ENCODE measurements around the gene CFAP119.
A peak's percentile ranks its signal among the peaks of the same experiment; 100 is the strongest.

The CFAP119 gene

DNA sequence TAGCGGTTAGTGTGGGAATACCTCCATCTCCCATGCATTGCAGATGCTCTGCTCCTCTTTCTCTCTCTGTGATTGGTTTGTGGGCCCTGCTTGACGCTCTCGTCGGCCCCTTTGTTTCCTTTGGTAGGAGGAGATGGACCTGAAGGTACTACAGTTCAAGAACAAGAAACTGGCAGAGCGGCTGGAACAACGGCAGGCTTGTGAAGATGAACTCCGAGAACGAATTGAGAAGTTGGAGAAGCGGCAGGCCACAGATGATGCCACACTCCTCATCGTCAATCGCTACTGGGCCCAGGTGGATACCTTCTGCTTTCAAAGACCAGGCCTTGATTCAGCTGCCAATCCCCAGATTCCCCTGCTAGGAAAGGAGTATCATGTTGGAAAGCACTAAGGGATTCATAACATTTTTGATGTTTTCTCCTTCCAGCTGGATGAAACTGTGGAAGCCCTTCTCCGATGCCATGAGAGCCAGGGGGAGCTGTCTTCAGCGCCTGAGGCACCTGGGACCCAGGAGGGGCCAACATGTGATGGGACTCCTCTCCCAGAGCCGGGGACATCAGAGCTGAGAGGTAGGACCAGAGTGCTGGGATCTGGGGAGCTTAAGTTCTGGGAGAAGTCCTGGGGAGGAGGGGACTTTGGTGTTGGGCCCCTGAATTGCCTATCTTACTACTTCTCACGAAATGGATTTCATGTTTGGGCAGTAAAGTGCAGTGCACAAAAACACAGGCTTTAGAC is 1.3 kb upstream of the CFAP119 start:
- no peak for DNase-seq (ENCODE audit: low read depth in 4 of 4, low spot score in 1 of 4)

DNA sequence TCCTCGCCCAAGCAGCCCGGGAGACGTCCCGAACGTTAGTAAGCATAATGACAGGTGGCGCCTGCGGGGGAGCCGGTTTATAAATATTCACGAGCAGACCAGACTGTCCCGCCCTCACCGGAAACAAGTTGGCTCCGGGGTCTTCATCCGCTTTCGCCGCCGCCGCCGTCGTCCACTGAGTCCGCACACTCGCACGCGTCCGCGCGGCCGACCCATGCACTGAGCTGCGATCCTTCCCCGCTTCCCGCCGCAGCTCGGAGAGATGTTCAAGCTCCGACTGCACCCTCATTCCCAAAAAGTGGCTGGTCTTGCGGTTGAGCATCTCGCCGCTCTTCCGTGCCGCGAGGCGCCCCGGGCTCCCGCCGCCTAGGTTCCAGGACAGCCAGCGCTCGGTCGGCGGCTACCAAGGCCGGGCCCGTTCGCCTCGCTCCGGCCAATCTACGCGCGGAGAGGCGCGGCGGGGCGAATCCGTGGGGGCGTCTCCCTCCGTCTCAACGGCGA is 385 bp downstream of the CFAP119 start:
- DNase-seq (ENCODE audit: low read depth in 4 of 4, low spot score in 1 of 4), result peak in 2 of 4 experiments; percentile 16 to 37

GRCh38 chr16:30760577-30761426 is 1.1 kb downstream of the CFAP119 start:
- no peak for DNase-seq (ENCODE audit: low read depth in 4 of 4, low spot score in 1 of 4)

- DNase-seq (ENCODE audit: low read depth in 4 of 4, low spot score in 1 of 4), result no peak
Measured at GRCh38 chr16:30760001-30760559, 1.8 kb downstream of the CFAP119 start.

DNA sequence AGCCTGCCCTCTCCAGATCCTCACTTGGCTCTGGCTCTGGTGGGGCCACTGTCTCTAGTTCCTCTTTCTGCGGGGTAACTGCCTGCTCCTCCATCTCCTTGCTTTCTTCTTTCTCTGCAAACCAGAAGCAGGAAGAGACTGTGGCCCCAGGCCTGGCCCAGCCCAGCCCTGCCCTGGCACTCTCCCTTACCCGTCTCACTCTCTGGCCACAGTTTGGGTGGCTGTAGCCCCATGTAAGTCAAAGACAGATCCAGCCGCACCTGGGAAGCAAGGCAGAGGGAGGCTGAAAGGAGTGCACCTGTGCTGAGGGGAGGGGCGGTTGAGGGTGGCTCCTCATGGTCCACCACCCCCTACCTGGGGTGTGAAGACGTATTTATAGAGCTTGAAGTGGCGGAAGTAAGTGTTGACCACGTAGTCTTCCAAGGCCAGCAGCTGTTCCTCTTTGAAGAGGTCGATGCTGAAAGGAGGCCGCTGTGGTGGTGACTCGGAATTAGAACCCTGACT is 2.8 kb downstream of the CFAP119 start:
- DNase-seq (ENCODE audit: low read depth in 4 of 4, low spot score in 1 of 4), result no peak

DNA sequence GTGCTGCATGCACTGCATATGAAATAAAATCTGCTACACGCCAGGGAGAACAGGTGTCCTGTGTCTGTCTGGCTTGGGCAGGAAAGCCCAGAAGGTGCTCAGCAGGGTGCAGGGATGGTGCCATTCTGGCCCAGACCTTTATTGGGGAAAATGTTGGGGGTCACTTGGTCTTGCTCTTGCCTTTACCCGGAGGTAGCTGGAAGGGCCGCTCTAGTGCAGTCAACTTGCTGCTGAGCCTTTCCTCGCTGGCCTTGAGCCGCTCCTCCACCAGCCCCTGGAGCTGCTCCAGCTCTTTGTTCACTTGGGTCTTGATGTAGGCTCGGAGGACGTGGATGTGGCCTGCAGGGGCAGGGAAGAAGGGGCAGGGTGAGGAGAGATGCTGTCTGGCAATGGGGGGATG is 4.5 kb downstream of the CFAP119 start:
- no peak for DNase-seq (ENCODE audit: low read depth in 4 of 4, low spot score in 1 of 4)

DNA sequence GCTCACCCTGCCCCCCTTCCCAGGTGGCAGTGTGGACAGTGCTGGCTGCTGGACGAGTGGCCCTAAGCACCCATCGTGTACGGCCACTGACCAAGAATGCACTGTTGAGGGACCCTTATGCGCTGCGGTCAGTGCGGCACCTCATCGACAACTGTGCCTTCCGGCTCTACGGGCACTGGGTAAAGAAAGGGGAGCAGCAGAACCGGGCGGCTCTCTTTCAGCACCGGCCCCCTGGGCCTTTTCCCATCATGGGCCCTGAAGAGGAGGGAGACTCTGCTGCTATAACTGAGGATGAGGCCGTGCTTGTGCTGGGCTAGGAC is 5.1 kb downstream of the CFAP119 start:
- DNase-seq (ENCODE audit: low read depth in 4 of 4, low spot score in 1 of 4), result no peak

GRCh38 chr16:30755955-30756780 is 5.7 kb downstream of the CFAP119 start:
- no peak for DNase-seq (ENCODE audit: low read depth in 4 of 4, low spot score in 1 of 4)

GRCh38 chr16:30753596-30753995 is 8.3 kb downstream of the CFAP119 start:
- no peak for DNase-seq (ENCODE audit: low read depth in 4 of 4, low spot score in 1 of 4)

GRCh38 chr16:30750876-30751465 is 10.9 kb downstream of the CFAP119 start:
- DNase-seq (ENCODE audit: low read depth in 4 of 4, low spot score in 1 of 4), result no peak

- no peak for DNase-seq (ENCODE audit: low read depth in 4 of 4, low spot score in 1 of 4)
Measured at GRCh38 chr16:30750201-30750600, 11.7 kb downstream of the CFAP119 start.

DNA sequence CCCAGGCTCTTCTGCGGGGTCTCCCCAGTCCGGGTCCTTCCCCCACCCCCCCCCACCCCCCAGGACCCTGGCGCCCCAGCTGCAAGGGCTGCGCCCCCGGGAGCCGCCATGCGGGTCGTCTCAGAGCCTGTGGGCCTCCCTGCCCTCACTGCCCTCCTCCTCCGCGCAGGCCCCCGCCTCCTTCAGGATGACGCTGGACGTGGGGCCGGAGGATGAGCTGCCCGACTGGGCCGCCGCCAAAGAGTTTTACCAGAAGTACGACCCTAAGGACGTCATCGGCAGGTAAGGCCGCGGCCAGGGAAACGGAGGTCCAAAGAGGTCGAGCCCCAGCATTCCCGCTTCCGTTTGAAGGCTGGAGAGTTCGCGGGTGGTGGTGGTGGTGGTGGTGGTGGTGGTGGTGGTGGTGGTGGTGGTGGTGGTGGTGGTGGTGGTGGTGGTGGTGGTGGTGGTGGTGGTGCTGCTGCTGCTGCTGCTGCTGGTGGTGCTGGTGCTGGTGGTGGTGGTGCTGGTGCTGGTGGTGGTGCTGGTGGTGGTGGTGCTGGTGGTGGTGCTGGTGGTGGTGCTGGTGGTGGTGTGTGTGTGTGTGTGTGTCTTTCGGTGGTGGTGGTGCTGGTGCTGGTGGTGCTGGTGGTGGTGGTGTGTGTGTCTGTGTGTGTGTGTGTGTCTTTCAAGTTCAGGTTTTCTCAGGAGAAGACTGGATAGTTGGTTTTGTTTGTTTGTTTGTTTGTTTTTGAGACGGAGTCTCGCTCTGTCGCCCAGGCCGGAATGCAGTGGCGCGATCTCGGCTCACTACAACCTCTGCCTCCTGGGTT is 13.0 kb downstream of the CFAP119 start:
- no peak for DNase-seq (ENCODE audit: low read depth in 4 of 4, low spot score in 1 of 4)

DNA sequence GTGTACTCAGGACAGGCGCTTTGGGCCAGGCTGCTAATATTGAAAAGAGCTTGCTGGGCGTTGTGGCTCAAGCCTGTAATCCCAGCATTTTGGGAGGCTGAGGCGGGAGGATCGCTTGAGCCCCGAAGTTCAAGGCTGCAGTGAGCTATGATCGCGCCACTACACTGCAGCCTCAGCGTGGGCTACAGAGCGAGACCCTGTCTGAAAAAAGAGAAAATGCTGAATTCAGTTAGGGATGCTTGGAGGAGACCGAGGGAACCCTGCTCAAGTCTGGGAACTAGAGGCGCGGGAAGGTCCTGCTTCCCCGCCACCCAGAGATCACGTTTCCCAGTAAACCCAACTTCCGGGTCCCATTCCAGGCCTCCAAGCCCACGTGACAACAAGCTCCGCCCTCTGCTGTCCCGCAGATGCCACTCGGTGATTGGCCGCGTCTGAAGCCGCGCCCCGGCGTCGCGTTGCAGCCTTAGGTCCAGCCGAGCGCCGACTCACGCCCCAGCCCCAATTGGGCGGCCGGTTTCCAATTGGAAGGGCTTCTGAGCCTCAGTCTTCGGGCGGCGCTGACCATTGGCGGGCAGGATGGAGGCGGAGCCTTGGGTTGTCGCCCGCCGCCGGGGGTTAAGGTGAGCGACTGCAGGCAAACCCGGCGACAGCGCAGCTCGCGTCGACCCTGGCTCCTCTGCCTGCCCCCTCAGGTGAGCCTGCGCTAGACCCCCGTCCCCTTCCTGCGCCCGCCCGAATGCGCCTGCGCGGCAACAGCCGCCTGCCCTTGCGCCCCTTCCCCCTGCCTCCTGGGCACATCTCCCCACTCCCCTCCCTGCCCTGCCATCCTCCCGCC is 13.8 kb downstream of the CFAP119 start, which contains the start of gene PHKG2:
PHKG2 (plus strand) TSS at position 627 of the 835 bp plus-strand sequence. CDS start 396 bp downstream, outside the sequence.
- DNase-seq (ENCODE audit: low read depth in 4 of 4, low spot score in 1 of 4), result peak; percentile 86 to 97 (median 90)

DNA sequence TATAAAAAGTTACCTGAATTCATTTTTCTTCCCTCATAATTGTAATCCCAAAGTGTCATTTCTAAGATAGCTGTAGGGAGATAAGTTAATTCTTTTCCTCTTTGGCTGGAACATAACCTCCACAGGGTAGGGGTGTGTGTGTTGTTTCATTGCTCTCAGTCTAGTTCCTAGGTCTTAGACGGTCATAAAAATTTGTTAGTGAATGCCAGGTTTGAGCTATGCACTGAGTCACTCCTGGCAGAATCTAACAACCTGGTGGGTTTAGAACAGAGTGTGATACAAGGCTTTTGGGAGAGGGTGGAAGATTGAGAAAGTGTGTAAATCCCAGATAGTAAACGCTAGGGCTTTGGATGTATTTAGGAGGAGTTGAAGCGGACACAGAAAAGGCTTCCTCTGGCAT is 14.5 kb downstream of the CFAP119 start:
- no peak for DNase-seq (ENCODE audit: low read depth in 4 of 4, low spot score in 1 of 4)

GRCh38 chr16:30746638-30747175 is 15.2 kb downstream of the CFAP119 start:
- no peak for DNase-seq (ENCODE audit: low read depth in 4 of 4, low spot score in 1 of 4)

DNA sequence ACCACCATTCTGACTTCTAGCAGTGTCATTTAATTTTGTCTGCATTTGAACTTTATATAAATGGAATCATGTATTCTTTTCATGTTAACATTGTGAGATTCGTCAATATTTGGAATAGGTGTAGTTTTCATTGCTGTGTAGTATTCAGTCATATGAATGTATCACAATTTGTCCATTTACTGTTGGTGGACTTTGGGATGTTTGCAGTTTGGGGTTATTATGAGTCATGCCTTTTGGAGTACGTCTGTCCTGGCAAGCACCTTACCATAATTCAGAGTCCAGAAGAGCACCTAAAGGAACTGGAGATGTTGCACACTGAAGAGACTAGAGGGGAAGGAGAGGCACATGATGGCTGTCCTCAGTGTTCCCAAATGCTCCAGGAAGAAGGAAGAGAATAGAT is 16.8 kb downstream of the CFAP119 start:
- DNase-seq (ENCODE audit: low read depth in 4 of 4, low spot score in 1 of 4), result no peak

GRCh38 chr16:30744183-30744582 is 17.7 kb downstream of the CFAP119 start:
- no peak for DNase-seq (ENCODE audit: low read depth in 4 of 4, low spot score in 1 of 4)

DNA sequence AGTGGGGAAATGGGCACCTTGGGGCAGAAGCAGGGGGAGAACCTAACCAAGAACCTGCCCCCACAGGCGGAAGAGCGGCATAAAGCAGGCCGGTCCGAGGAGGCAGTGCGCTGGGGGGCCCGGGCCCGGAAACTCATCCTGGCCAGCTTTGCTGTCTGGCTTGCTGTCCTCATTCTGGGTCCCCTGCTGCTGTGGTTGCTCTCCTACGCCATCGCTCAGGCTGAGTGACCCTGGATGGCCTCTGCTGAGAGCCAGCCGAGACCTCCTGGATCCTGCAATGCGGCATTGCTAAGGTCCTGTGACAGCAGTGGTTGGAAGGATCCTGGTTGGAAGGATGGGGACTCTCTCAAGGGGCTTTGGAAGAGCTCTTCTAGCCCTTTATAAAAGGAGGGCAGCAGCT is 18.1 kb downstream of the CFAP119 start:
- DNase-seq (ENCODE audit: low read depth in 4 of 4, low spot score in 1 of 4), result no peak

All from stimulated activated CD4-positive, alpha-beta T cell treated with anti-CD3 and anti-CD28 coated beads, Interleukin-1b, Interleukin-23, amount 100 ng/mL, for 24 hours (primary cell).